ENCODE data around the gene LRBA.

Gene LRBA

GRCh38 chr4:151046609-151047008 is 31.5 kb upstream of the LRBA start:
- in situ Hi-C loops (cut with HindIII; ENCODE audit: low sequenced_read_pairs), result no loop called here
- DNase-seq (ENCODE audit: low read depth), result no peak
- H3K4me3 ChIP-seq (ENCODE audit: low read depth, low read length), result no peak overlapping the region
- TF ChIP-seq CTCF (IDR thresholded peaks at IDR 0.05; ENCODE audit: low read depth, low read length, missing control alignments), result no peak

GRCh38 chr4:151045907-151046306 is 30.8 kb upstream of the LRBA start:
- no peak for TF ChIP-seq CTCF (IDR thresholded peaks at IDR 0.05; ENCODE audit: low read depth, low read length, missing control alignments)
- DNase-seq (ENCODE audit: low read depth), result no peak
- in situ Hi-C loops (cut with HindIII; ENCODE audit: low sequenced_read_pairs), result no loop called here
- H3K4me3 ChIP-seq (ENCODE audit: low read depth, low read length), result no peak overlapping the region

GRCh38 chr4:151043803-151044515 is 28.9 kb upstream of the LRBA start:
- in situ Hi-C loops (cut with HindIII; ENCODE audit: low sequenced_read_pairs), result no loop called here
- DNase-seq (ENCODE audit: low read depth), result no peak

GRCh38 chr4:151039733-151040132 is 24.6 kb upstream of the LRBA start:
- in situ Hi-C loops (cut with HindIII; ENCODE audit: low sequenced_read_pairs), result no loop called here
- no peak for TF ChIP-seq CTCF (IDR thresholded peaks at IDR 0.05; ENCODE audit: low read depth, low read length, missing control alignments)

More at GRCh38 chr4:151043803-151044515, 28.9 kb upstream of the LRBA start:
- no peak for TF ChIP-seq CTCF (IDR thresholded peaks at IDR 0.05; ENCODE audit: low read depth, low read length, missing control alignments)
- no peak overlapping the region for H3K4me3 ChIP-seq (ENCODE audit: low read depth, low read length)

GRCh38 chr4:151038452-151039157 is 23.5 kb upstream of the LRBA start:
- no peak overlapping the region for H3K4me3 ChIP-seq (ENCODE audit: low read depth, low read length)
- DNase-seq (ENCODE audit: low read depth), result no peak
- in situ Hi-C loops (cut with HindIII; ENCODE audit: low sequenced_read_pairs), result no loop called here
- TF ChIP-seq CTCF (IDR thresholded peaks at IDR 0.05; ENCODE audit: low read depth, low read length, missing control alignments), result no peak

More at GRCh38 chr4:151039733-151040132, 24.6 kb upstream of the LRBA start:
- no peak overlapping the region for H3K4me3 ChIP-seq (ENCODE audit: low read depth, low read length)
- DNase-seq (ENCODE audit: low read depth), result no peak

- no peak for DNase-seq (ENCODE audit: low read depth)
- H3K4me3 ChIP-seq (ENCODE audit: low read depth, low read length), result no peak overlapping the region
- no peak for TF ChIP-seq CTCF (IDR thresholded peaks at IDR 0.05; ENCODE audit: low read depth, low read length, missing control alignments)
- in situ Hi-C loops (cut with HindIII; ENCODE audit: low sequenced_read_pairs), result no loop called here
Observed at GRCh38 chr4:151035911-151036310, 20.8 kb upstream of the LRBA start.

Data from astrocyte of the cerebellum (primary cell).